Stomach smooth muscle (tissue), 2 donors: ENCODE data around the gene SIVA1.

Experiments used
- H3K27ac ChIP-seq: one replicate; pipeline ENCODE4 v1.7.0; 2013; ENCODE audit warnings: mild to moderate bottlenecking, low read length, inconsistent platforms
- H3K27me3 ChIP-seq, 2 donors: one replicate each; pipeline ENCODE4 v1.7.0; 2013; ENCODE audit warnings: low read length in 2 of 2; ENCODE audit not compliant: insufficient read depth in 2 of 2, control insufficient read depth in 1 of 2
- H3K36me3 ChIP-seq, 2 donors: one replicate each; pipeline ENCODE4 v1.7.0; 2013; ENCODE audit warnings: low read length in 2 of 2; ENCODE audit not compliant: control insufficient read depth in 2 of 2, insufficient read depth in 2 of 2
- H3K4me1 ChIP-seq: one replicate; pipeline ENCODE4 v1.7.0; 2013; ENCODE audit warnings: low read length; ENCODE audit not compliant: control insufficient read depth, insufficient read depth
- H3K4me3 ChIP-seq, 2 donors: one replicate each; pipeline ENCODE4 v1.7.0; 2013; ENCODE audit warnings: low read length in 2 of 2
- H3K9ac ChIP-seq, 2 donors: one replicate each; pipeline ENCODE4 v1.7.0; 2013; ENCODE audit warnings: low read length in 2 of 2, mild to moderate bottlenecking in 1 of 2
- H3K9me3 ChIP-seq, 2 donors: one replicate each; pipeline ENCODE4 v1.7.0; 2013; ENCODE audit warnings: low read length in 2 of 2; ENCODE audit not compliant: control insufficient read depth in 2 of 2
- donor health status: healthy.
- donor health status: Pancreatic carcinoma.

The SIVA1 gene

GRCh38 chr14:104782086-104782807, 29.3 kb downstream of the SIVA1 start:
- Histone ChIP-seq H3K4me1 (peaks cover 36% of the 10 kb centered on the region), H3K4me3 (no peak overlapping the region), H3K9me3 (no peaks in the 10 kb centered on the region), H3K9ac (no peak overlapping the region), H3K36me3 (peaks cover 0 to 9% of the 10 kb centered on the region in 2 donors), H3K27me3 (no peaks in the 10 kb centered on the region), H3K27ac (no peak overlapping the region)

DNA sequence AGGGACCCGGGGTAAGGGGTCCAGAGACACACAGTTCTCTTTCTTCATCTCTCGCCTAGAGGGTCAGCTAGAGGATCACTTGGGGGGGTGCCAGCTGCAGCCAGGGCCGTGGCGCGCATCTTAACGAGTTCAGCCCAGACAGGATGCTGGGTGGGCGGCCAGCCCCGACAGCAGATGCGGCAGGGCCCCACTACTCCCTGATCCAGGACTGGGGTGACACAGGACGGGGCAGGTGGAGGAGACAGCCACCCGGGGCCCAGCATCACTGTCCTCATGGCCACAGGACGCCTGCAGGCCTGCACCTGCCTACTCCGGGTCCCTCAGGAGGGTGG, 29.8 kb downstream of the SIVA1 start:
- H3K27me3 ChIP-seq: no peaks in the 10 kb centered on the region
- H3K9ac ChIP-seq: no peak overlapping the region
- no peak overlapping the region for H3K27ac ChIP-seq
- no peak overlapping the region for H3K4me3 ChIP-seq
- H3K4me1 ChIP-seq: peaks cover 41% of the 10 kb centered on the region
- H3K36me3 ChIP-seq: peaks cover 0 to 10% of the 10 kb centered on the region in 2 donors
- no peaks in the 10 kb centered on the region for H3K9me3 ChIP-seq

- Histone ChIP-seq H3K36me3 (peaks cover 0 to 8% of the 10 kb centered on the region in 2 donors), H3K27ac (no peak overlapping the region), H3K4me1 (peaks cover 49% of the 10 kb centered on the region), H3K4me3 (no peak overlapping the region), H3K9me3 (no peaks in the 10 kb centered on the region), H3K27me3 (no peaks in the 10 kb centered on the region), H3K9ac (no peak overlapping the region)
These were observed 30.7 kb downstream of the SIVA1 start for GRCh38 chr14:104783484-104784217.

- Histone ChIP-seq H3K36me3 (peaks cover 0 to 3% of the 10 kb centered on the region in 2 donors), H3K9me3 (no peaks in the 10 kb centered on the region), H3K4me1 (peaks cover 49% of the 10 kb centered on the region), H3K9ac (no peak overlapping the region), H3K4me3 (no peak overlapping the region), H3K27me3 (no peaks in the 10 kb centered on the region), H3K27ac (no peak overlapping the region)
These were observed 31.2 kb downstream of the SIVA1 start for GRCh38 chr14:104784218-104784568.

DNA sequence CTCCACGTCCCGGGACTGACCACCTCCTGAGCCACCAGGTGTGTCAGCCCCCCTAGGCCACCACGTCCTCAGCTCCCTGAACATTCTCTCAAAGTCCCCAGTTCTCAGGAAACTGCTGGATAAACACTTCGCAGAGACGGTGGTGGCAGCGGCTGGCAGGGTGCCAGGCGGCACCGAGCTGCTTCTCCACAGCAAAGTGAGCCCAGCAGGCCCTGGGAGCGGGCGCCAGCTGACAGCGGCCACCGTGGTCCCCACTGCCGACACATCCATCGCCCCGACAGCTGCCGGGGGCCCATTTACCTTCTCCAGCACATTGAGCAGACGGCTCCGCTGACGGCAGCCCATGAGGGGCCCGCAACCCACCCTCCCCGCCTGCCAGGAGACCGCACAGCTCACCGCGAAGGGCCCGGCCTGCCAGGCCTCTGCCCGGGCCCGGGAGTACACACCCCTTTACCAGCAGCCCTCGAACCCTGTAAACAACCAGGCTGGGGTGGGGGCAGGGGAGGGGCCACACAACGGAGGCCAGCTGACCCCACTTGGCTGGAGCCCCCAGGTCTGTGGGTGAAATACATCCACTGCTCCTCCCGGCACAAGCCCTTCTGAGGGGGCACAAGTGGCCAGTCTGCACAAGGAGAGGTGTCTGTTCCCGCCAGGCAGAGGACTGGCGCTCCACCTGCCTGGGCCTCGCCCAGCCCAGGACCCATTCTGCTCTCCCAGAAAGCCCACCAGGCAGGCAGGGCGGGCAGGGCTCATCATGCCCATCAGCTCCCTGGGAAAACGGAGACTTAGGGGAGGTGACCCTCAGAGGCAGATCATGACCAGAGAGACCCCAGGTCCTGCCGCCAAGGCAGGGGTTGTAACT, 32.1 kb downstream of the SIVA1 start:
- peaks cover 49% of the 10 kb centered on the region for H3K4me1 ChIP-seq
- H3K27ac ChIP-seq: peak overlapping the region; percentile 31
- peaks cover 0 to 7% of the 10 kb centered on the region in 2 donors for H3K36me3 ChIP-seq
- peak overlapping the region in 1 of 2 donors; percentile 40 for H3K4me3 ChIP-seq
- H3K27me3 ChIP-seq: no peaks in the 10 kb centered on the region
- H3K9me3 ChIP-seq: no peaks in the 10 kb centered on the region
- H3K9ac ChIP-seq: peak overlapping the region in 1 of 2 donors; percentile 13

GRCh38 chr14:104785708-104786080, 32.7 kb downstream of the SIVA1 start:
- H3K9ac ChIP-seq: no peak overlapping the region
- H3K36me3 ChIP-seq: peaks cover 3 to 7% of the 10 kb centered on the region in 2 donors
- H3K4me3 ChIP-seq: no peak overlapping the region
- no peaks in the 10 kb centered on the region for H3K27me3 ChIP-seq
- no peak overlapping the region for H3K27ac ChIP-seq
- H3K4me1 ChIP-seq: peaks cover 49% of the 10 kb centered on the region
- H3K9me3 ChIP-seq: no peaks in the 10 kb centered on the region

DNA sequence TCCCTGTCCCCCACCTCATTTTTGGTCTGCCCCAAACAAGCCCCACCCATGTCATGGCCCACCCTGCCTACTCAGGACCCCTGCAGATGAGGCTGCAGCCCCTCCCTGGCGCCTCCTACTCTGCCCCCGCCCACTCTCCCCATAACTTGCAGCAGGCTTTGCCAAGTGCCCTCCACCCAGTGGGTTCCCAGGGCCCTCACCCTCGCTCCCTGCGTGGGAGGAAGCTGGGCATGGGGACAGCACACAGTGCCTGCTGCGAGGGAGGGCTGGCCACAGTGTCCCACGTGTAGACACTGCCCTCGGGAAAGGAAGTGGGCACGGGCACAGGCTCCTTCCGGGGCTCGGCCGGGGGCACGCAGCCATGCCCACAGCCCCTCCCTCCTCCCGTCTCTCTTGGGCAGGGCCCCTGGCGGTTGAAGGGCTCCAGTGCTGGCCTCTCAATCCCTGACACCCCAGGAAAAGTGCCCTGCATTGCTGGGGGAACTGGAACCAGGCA, 33.2 kb downstream of the SIVA1 start:
- Histone ChIP-seq H3K36me3 (peaks cover 3 to 10% of the 10 kb centered on the region in 2 donors), H3K9me3 (no peaks in the 10 kb centered on the region), H3K9ac (no peak overlapping the region), H3K4me3 (no peak overlapping the region), H3K27me3 (no peaks in the 10 kb centered on the region), H3K4me1 (peaks cover 49% of the 10 kb centered on the region), H3K27ac (no peak overlapping the region)

- Histone ChIP-seq H3K9ac (no peak overlapping the region), H3K27ac (no peak overlapping the region), H3K9me3 (no peaks in the 10 kb centered on the region), H3K36me3 (peaks cover 3 to 14% of the 10 kb centered on the region in 2 donors), H3K4me1 (peaks cover 52% of the 10 kb centered on the region), H3K27me3 (no peaks in the 10 kb centered on the region), H3K4me3 (no peak overlapping the region)
These were observed 34.1 kb downstream of the SIVA1 start for GRCh38 chr14:104786726-104787675.

GRCh38 chr14:104787736-104788135, 34.8 kb downstream of the SIVA1 start:
- Histone ChIP-seq H3K9me3 (no peaks in the 10 kb centered on the region), H3K27me3 (no peaks in the 10 kb centered on the region), H3K9ac (no peak overlapping the region)

More at GRCh38 chr14:104787736-104788135, 34.8 kb downstream of the SIVA1 start:
- H3K4me1 ChIP-seq: peaks cover 59% of the 10 kb centered on the region
- H3K36me3 ChIP-seq: peaks cover 3 to 14% of the 10 kb centered on the region in 2 donors
- H3K4me3 ChIP-seq: no peak overlapping the region
- H3K27ac ChIP-seq: no peak overlapping the region
